Measurements from ENCODE around the gene AHNAK.

The AHNAK gene

GRCh38 chr11:62401356-62401755 lies 145.2 kb downstream of the AHNAK start (continued):
- TF ChIP-seq ZNF70 (CRISPR knock-in tag; IDR thresholded peaks at IDR 0.05), result no peak
- TF ChIP-seq ZC3H10 (CRISPR knock-in tag; IDR thresholded peaks at IDR 0.05), result no peak
- TF ChIP-seq PPARA (CRISPR knock-in tag; IDR thresholded peaks at IDR 0.05; ENCODE audit: borderline replicate concordance), result no peak
- no peak for TF ChIP-seq PATZ1 (CRISPR knock-in tag; IDR thresholded peaks at IDR 0.05; ENCODE audit: borderline replicate concordance)
- no peak for TF ChIP-seq CSDC2 (CRISPR knock-in tag; IDR thresholded peaks at IDR 0.05)
- no peak for TF ChIP-seq TCF4 (CRISPR knock-in tag; IDR thresholded peaks at IDR 0.05; ENCODE audit: borderline replicate concordance)

- TF ChIP-seq ARNTL (CRISPR knock-in tag; IDR thresholded peaks at IDR 0.05; ENCODE audit: borderline replicate concordance, low read depth) (no peak), TCF4 (CRISPR knock-in tag; IDR thresholded peaks at IDR 0.05; ENCODE audit: borderline replicate concordance) (peak; percentile 89), ZC3H10 (CRISPR knock-in tag; IDR thresholded peaks at IDR 0.05) (0 out of 2 replicates have a peak, but pooled peaks have one; percentile 11), CSDC2 (CRISPR knock-in tag; IDR thresholded peaks at IDR 0.05) (0 out of 2 replicates have a peak, but pooled peaks have one; percentile 22), CSRNP3 (CRISPR knock-in tag; IDR thresholded peaks at IDR 0.05) (no peak), PATZ1 (CRISPR knock-in tag; IDR thresholded peaks at IDR 0.05; ENCODE audit: borderline replicate concordance) (peak; percentile 45; the same call in 1 of the 2 replicates), ZNF565 (CRISPR knock-in tag; conservative IDR thresholded peaks at IDR 0.05; ENCODE audit: low read depth) (peak; percentile 60; the same call in 1 of the 2 replicates), ZFP3 (CRISPR knock-in tag; IDR thresholded peaks at IDR 0.05) (peak; percentile 69), CREB5 (CRISPR knock-in tag; IDR thresholded peaks at IDR 0.05; ENCODE audit: low read depth) (0 out of 2 replicates have a peak, but pooled peaks have one; percentile 63), ISL1 (CRISPR knock-in tag; IDR thresholded peaks at IDR 0.05) (peak; percentile 77), TSHZ2 (CRISPR knock-in tag; IDR thresholded peaks at IDR 0.05) (peak; percentile 87), SNAI2 (CRISPR knock-in tag; IDR thresholded peaks at IDR 0.05) (peak; percentile 65), TOX (CRISPR knock-in tag; IDR thresholded peaks at IDR 0.05; ENCODE audit: borderline replicate concordance) (no peak)
- ATAC-seq, result peak; percentile 92
Observed at GRCh38 chr11:62400760-62401159, 145.8 kb downstream of the AHNAK start.

- peak; percentile 6 for ATAC-seq
- TF ChIP-seq ZFP30 (CRISPR knock-in tag; IDR thresholded peaks at IDR 0.05) (no peak), ISL1 (CRISPR knock-in tag; IDR thresholded peaks at IDR 0.05) (no peak), OSR1 (CRISPR knock-in tag; IDR thresholded peaks at IDR 0.05) (no peak), ZNF565 (CRISPR knock-in tag; conservative IDR thresholded peaks at IDR 0.05; ENCODE audit: low read depth) (no peak), ZNF8 (CRISPR knock-in tag; IDR thresholded peaks at IDR 0.05) (no peak), TCF4 (CRISPR knock-in tag; IDR thresholded peaks at IDR 0.05; ENCODE audit: borderline replicate concordance) (no peak), PPARA (CRISPR knock-in tag; IDR thresholded peaks at IDR 0.05; ENCODE audit: borderline replicate concordance) (no peak), POU6F1 (CRISPR knock-in tag; IDR thresholded peaks at IDR 0.05; ENCODE audit: borderline replicate concordance, low read depth) (no peak), ZNF70 (CRISPR knock-in tag; IDR thresholded peaks at IDR 0.05) (no peak), CSDC2 (CRISPR knock-in tag; IDR thresholded peaks at IDR 0.05) (no peak), ZFP3 (CRISPR knock-in tag; IDR thresholded peaks at IDR 0.05) (no peak), RARB (CRISPR knock-in tag; IDR thresholded peaks at IDR 0.05) (no peak), CSRNP3 (CRISPR knock-in tag; IDR thresholded peaks at IDR 0.05) (no peak), ARNTL (CRISPR knock-in tag; IDR thresholded peaks at IDR 0.05; ENCODE audit: borderline replicate concordance, low read depth) (no peak), ESRRG (CRISPR knock-in tag; IDR thresholded peaks at IDR 0.05) (no peak)
Observed at GRCh38 chr11:62400281-62400680, 146.3 kb downstream of the AHNAK start.

Measured in SK-N-SH treated with all-trans-retinoic acid at 6 μM for 48 hours (cell line).